Endodermal cell (in vitro differentiated cells): Measurements from ENCODE around the gene CDKN2A. TPM values are rescaled to one million over a fixed set of nuclear protein-coding genes. Genes with fewer than 3 reads are reported as not detected.

Experiments
- DNase-seq: peaks from one replicate; pipeline ENCODE4 v3.0.0-alpha.2; 2017
- H3K27ac ChIP-seq: 2 replicates; pipeline ENCODE4 v1.5.1; 2013; ENCODE audit warnings: mild to moderate bottlenecking, low read depth, low read length, moderate library complexity
- H3K27me3 ChIP-seq: 2 replicates; pipeline ENCODE4 v1.6.1; 2013; ENCODE audit warnings: mild to moderate bottlenecking, low read length, moderate library complexity; ENCODE audit not compliant: insufficient read depth, control insufficient read depth, poor library complexity, severe bottlenecking
- H3K36me3 ChIP-seq: 2 replicates; pipeline ENCODE4 v1.7.0; 2013; ENCODE audit warnings: mild to moderate bottlenecking, low read length, moderate library complexity; ENCODE audit not compliant: control insufficient read depth, insufficient read depth
- H3K4me1 ChIP-seq: one replicate; pipeline ENCODE4 v1.7.0; 2013; ENCODE audit warnings: low read length; ENCODE audit not compliant: control insufficient read depth, insufficient read depth
- H3K4me3 ChIP-seq: 2 replicates; pipeline ENCODE4 v1.5.1; 2013; ENCODE audit warnings: mild to moderate bottlenecking, low read length, moderate library complexity
- H3K9ac ChIP-seq: 2 replicates; pipeline ENCODE4 v1.6.1; 2013; ENCODE audit warnings: mild to moderate bottlenecking, low read length, moderate library complexity; ENCODE audit not compliant: poor library complexity, severe bottlenecking; ENCODE audit errors: extremely low read depth
- H3K9me3 ChIP-seq: 2 replicates; pipeline ENCODE4 v1.6.1; 2013; ENCODE audit warnings: mild to moderate bottlenecking, low read length, moderate library complexity; ENCODE audit not compliant: control insufficient read depth
- H3K27ac Mint-ChIP-seq: 2 replicates; pipeline ENCODE4 v1.8.0; 2020; ENCODE audit warnings: mixed read lengths
- H3K27me3 Mint-ChIP-seq: 2 replicates; pipeline ENCODE4 v1.8.0; 2021; ENCODE audit warnings: mild to moderate bottlenecking, mixed read lengths; ENCODE audit not compliant: insufficient read depth
- H3K36me3 Mint-ChIP-seq: 2 replicates; pipeline ENCODE4 v1.8.0; 2020; ENCODE audit warnings: low read depth, mixed read lengths
- H3K4me1 Mint-ChIP-seq: 2 replicates; pipeline ENCODE4 v1.8.0; 2020; ENCODE audit warnings: mixed read lengths
- H3K4me3 Mint-ChIP-seq: 2 replicates; pipeline ENCODE4 v1.8.0; 2020; ENCODE audit warnings: mild to moderate bottlenecking, moderate library complexity, mixed read lengths
- H3K9me3 Mint-ChIP-seq: 2 replicates; pipeline ENCODE4 v1.8.0; 2020; ENCODE audit warnings: mild to moderate bottlenecking, mixed read lengths
- WGBS, 2 experiments: methylation state at CpG; one replicate each; pipeline versions ENCODE4 v1.1.5 to v1.1.7; 2013; ENCODE audit warnings: missing lambda C conversion rate in 2 of 2, mixed read lengths in 1 of 2; ENCODE audit not compliant: insufficient coverage in 1 of 2, insufficient read length in 1 of 2; 5-methylcytosine and 5-hydroxymethylcytosine counted together
- total RNA-seq, 2 donors: library from RNA; stranded (reverse); fragmentation: NEBNext Ultra II Directional in 1 of 2; extraction: Animal tissue kit (Norgen Biotek cat#: 25700) in 1 of 2; gene quantifications; 2 replicates in 1 of 2; 3 replicates in 1 of 2; pipeline ENCODE4 v1.2.1, GENCODE V29; 2021
- TF ChIP-seq, protein P1 (sequence below): fragments of 200-600 bp; sonication (generic); conservative IDR thresholded peaks from 2 replicates; pipeline ENCODE4 v1.5.0; 2021; ENCODE audit warnings: antibody characterized with exemption, mild to moderate bottlenecking

The CDKN2A gene
- total RNA-seq, 2 donors from 2014 or later, result 1.9 to 6.7 TPM

DNA sequence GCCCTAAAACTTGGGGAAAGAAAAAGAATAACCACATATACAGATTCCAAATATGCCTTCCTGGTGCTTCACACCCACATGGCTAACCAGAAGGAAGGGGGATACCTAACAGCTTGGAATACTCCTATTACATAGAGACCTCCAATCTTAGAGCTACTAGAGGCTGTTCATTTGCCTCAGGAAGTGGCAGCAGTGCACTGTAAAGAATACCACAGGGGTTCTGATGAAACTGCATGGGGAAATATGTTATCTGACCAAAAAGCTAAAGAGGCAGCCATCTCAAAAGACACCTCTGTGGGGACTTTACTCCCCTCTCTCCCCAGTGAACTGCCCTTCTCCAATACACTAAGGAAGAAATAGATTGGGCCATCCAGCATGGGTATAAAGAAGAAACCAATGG lies 66.4 kb downstream of the CDKN2A start:
- Histone ChIP-seq H3K36me3 (no peaks in the 10 kb centered on the region), H3K9me3 (no peaks in the 10 kb centered on the region), H3K27ac (no peak overlapping the region), H3K9ac (no peak overlapping the region), H3K4me1 (no peaks in the 10 kb centered on the region), H3K4me3 (no peak overlapping the region), H3K27me3 (no peaks in the 10 kb centered on the region)
- Mint-ChIP-seq H3K4me3 (no peak overlapping the region), H3K4me1 (peaks cover 6% of the 10 kb centered on the region), H3K27me3 (no peaks in the 10 kb centered on the region), H3K9me3 (no peaks in the 10 kb centered on the region), H3K36me3 (peaks cover 10% of the 10 kb centered on the region), H3K27ac (no peak overlapping the region)
- no peak for DNase-seq
- TF ChIP-seq, protein P1, sequence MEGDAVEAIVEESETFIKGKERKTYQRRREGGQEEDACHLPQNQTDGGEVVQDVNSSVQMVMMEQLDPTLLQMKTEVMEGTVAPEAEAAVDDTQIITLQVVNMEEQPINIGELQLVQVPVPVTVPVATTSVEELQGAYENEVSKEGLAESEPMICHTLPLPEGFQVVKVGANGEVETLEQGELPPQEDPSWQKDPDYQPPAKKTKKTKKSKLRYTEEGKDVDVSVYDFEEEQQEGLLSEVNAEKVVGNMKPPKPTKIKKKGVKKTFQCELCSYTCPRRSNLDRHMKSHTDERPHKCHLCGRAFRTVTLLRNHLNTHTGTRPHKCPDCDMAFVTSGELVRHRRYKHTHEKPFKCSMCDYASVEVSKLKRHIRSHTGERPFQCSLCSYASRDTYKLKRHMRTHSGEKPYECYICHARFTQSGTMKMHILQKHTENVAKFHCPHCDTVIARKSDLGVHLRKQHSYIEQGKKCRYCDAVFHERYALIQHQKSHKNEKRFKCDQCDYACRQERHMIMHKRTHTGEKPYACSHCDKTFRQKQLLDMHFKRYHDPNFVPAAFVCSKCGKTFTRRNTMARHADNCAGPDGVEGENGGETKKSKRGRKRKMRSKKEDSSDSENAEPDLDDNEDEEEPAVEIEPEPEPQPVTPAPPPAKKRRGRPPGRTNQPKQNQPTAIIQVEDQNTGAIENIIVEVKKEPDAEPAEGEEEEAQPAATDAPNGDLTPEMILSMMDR, result no peak

DNA sequence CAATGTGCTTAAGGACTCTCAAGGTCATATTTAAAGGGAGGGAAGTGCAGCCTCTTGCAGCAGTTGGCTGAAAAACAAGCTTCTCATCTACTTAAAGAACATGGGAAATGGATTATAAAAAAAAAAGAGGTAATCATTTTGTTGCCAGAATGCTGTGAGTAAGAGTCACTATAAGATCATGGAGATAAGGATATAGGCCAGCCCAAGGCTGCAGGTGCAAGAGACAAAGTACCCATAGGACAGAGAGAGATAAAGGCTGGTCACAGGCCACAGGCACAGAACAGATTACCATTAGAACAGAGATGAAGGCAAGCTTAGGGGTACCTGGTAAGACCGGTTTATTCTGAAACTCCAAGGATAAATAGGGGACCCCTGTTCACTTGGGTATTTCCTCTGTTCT lies 70.5 kb downstream of the CDKN2A start:
- Mint-ChIP-seq H3K4me3 (no peak overlapping the region), H3K27me3 (no peaks in the 10 kb centered on the region), H3K9me3 (no peaks in the 10 kb centered on the region), H3K36me3 (peaks cover 2% of the 10 kb centered on the region), H3K27ac (no peak overlapping the region), H3K4me1 (peaks cover 9% of the 10 kb centered on the region)
- H3K4me1 ChIP-seq, result no peaks in the 10 kb centered on the region
- DNase-seq, result no peak
- no peak overlapping the region for H3K9ac ChIP-seq
- H3K27me3 ChIP-seq, result no peaks in the 10 kb centered on the region
- no peaks in the 10 kb centered on the region for H3K36me3 ChIP-seq
- no peak overlapping the region for H3K27ac ChIP-seq
- H3K4me3 ChIP-seq, result no peak overlapping the region
- WGBS, 2 experiments, result 80 to 88% methylated on average over 1 of the region's 1 CpG
- TF ChIP-seq, protein P1, result no peak
- H3K9me3 ChIP-seq, result no peaks in the 10 kb centered on the region

DNA sequence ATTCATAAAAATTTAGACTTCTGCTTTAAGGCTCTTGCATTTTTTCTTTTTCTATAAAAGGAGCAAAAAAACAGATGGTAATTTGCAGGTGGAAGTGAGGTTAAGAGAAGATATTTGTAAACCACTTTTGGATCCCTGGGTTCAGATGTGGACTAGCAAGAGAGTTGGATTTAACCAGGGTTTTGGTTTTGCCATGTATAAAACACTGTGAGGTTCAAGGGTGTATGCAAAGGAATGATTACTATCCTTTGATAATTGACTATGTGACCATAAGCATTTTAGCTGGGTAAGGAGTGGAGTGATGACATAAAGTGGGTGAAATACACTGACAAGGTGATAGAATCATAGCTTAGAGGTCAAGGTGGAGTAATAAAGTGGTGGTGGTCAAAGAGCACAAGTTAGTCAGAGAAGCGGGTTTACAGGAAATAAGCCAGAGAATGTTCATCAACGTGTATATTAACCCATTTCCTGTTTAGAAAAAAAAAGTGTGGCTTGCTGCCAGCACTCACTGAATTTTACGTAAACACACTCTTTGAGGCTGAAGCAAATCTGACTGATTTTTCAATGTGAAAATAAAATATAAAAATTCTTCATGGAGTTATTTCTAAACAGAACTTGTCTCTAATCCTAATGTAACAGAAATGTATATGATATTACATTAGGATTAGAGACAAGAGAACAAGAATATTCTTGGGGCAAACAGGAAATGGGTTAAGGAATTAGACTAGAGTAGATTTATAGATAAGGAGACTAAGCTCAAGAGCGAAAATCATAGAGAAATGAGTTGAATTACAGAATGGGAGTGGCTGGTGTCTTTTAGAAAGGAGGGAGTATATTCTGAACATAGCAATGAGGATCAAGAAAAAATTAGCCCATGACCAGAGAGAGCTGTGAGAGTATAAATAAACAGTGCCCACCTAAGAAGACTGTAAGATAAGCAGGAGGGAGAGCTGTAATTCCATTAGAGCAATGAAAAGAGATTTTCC lies 74.5 kb downstream of the CDKN2A start:
- H3K36me3 Mint-ChIP-seq, result peaks cover 2% of the 10 kb centered on the region
- Histone ChIP-seq H3K36me3 (no peaks in the 10 kb centered on the region), H3K9ac (no peak overlapping the region), H3K27ac (no peak overlapping the region), H3K4me3 (no peak overlapping the region), H3K27me3 (no peaks in the 10 kb centered on the region), H3K9me3 (no peaks in the 10 kb centered on the region), H3K4me1 (no peaks in the 10 kb centered on the region)
- DNase-seq, result no peak
- TF ChIP-seq, protein P1, result no peak
- H3K4me1 Mint-ChIP-seq, result peaks cover 9% of the 10 kb centered on the region
- H3K27me3 Mint-ChIP-seq, result no peaks in the 10 kb centered on the region
- H3K27ac Mint-ChIP-seq, result no peak overlapping the region
- peaks cover 6% of the 10 kb centered on the region for H3K9me3 Mint-ChIP-seq
- H3K4me3 Mint-ChIP-seq, result no peak overlapping the region
- WGBS, 2 experiments, result 67 to 89% methylated on average over 2 to 4 of the region's 4 CpGs

Other genes with a start within 250 kb of the CDKN2A start
- 10 to 100 TPM; 81.0 to 99.0 TPM for gene MTAP, start 191.8 kb downstream of the CDKN2A start, total RNA-seq
- not detected for gene CDKN2B-AS1, start 399 bp upstream of the CDKN2A start, total RNA-seq
- gene CDKN2B, start 14.9 kb upstream of the CDKN2A start, total RNA-seq, result 10 to 100 TPM in 1 of 2 donors, 1 to 10 TPM in 1; 4.5 to 11.4 TPM